ENCODE results near the gene NPC1L1. TPM values are rescaled to one million over a fixed set of nuclear protein-coding genes. Genes with fewer than 3 reads are reported as not detected.

The NPC1L1 gene
- total and polyA plus RNA-seq, 10 of the 15 experiments (the other 5 are each of a cell fraction or from before 2014, with no cell fraction given) = 0.01 to 0.90 TPM; not detected in 8

GRCh38 chr7:44576228-44576627 lies 35.1 kb upstream of the NPC1L1 start:
- 71% methylated on average over 2 of the region's 2 CpGs for WGBS (ENCODE audit: insufficient coverage, insufficient replicate concordance, low lambda C conversion rate, missing lambda C conversion rate)
- no peak for FAIRE-seq
- H3K9ac ChIP-seq (ENCODE audit: control insufficient read depth, insufficient read depth, low read length) = no peak overlapping the region
- no peaks in the 10 kb centered on the region for H3K27me3 ChIP-seq (replicated peaks in 1 of 2; ENCODE audit: control insufficient read depth in 2 of 2, insufficient read depth in 2 of 2, low read length in 1 of 2)
- no peak overlapping the region for H3K4me3 ChIP-seq
- H3K36me3 ChIP-seq (ENCODE audit: control insufficient read depth in 2 of 2, insufficient read depth in 2 of 2, low read length in 1 of 2) = peaks cover 7 to 25% of the 10 kb centered on the region in 2 experiments
- no peak for DNase-seq (ENCODE audit: low read depth, low spot score)
- no TSS peak for BruUV-seq (replicated peaks)
- no peaks in the 10 kb centered on the region for H3K9me3 ChIP-seq (replicated peaks; ENCODE audit: control insufficient read depth, insufficient read depth, low read length)
- H3K79me2 ChIP-seq (ENCODE audit: control insufficient read depth, insufficient read depth, low read length) = peaks cover 47% of the 10 kb centered on the region
- ChIA-PET SMC1A (ENCODE audit: uncharacterized antibody, unreplicated experiment) (interaction anchor here (1.2 kb wide), 1 partner anchor 560 kb away, joined by 3 read pairs; no protein-coding TSS in a partner anchor), CTCF (interaction anchor here (4.4 kb wide), 1 partner anchor 11 kb away, joined by 23 read pairs; no protein-coding TSS in a partner anchor), POLR2A (interaction anchor here (1.3 kb wide), 1 partner anchor 278 kb away, joined by 3 read pairs; no protein-coding TSS in a partner anchor), RAD21 (ENCODE audit: unreplicated experiment) (no interaction called here)
- in situ Hi-C loops (cut with MboI) = no loop called here
- H3K4me1 ChIP-seq (ENCODE audit: control insufficient read depth, insufficient read depth, low read length) = peaks cover 11% of the 10 kb centered on the region
- H2AFZ ChIP-seq (ENCODE audit: control insufficient read depth, low read depth, low read length) = no peak overlapping the region
- H3K4me2 ChIP-seq (ENCODE audit: control insufficient read depth, insufficient read depth) = no peak overlapping the region
- no peak for ATAC-seq
- intact Hi-C loops (cut with micrococcal nuclease; ENCODE audit: unreplicated experiment) = no loop called here
- H3K27ac ChIP-seq (ENCODE audit: control insufficient read depth, insufficient read depth) = no peak overlapping the region
- H4K20me1 ChIP-seq (ENCODE audit: control insufficient read depth, insufficient read depth) = no peaks in the 10 kb centered on the region; the same call in 1 of the 2 replicates
- TF ChIP-seq MTA3 (IDR thresholded peaks at IDR 0.05; ENCODE audit: borderline replicate concordance, low read length) (peak; percentile 19; the same call in 1 of the 2 replicates), ZSCAN29 (IDR thresholded peaks at IDR 0.05) (no peak), CBFB (IDR thresholded peaks at IDR 0.05; ENCODE audit: low read depth) (no peak), STAT3 (IDR thresholded peaks at IDR 0.05; ENCODE audit: low read depth, low read length) (no peak)

GRCh38 chr7:44575054-44575453 lies 33.9 kb upstream of the NPC1L1 start:
- H4K20me1 ChIP-seq (ENCODE audit: control insufficient read depth, insufficient read depth) = no peaks in the 10 kb centered on the region; the same call in 1 of the 2 replicates
- H3K36me3 ChIP-seq (ENCODE audit: control insufficient read depth in 2 of 2, insufficient read depth in 2 of 2, low read length in 1 of 2) = peaks cover 15 to 32% of the 10 kb centered on the region in 2 experiments
- ChIA-PET SMC1A (ENCODE audit: uncharacterized antibody, unreplicated experiment) (interaction anchor here (1.8 to 4.1 kb wide), 2 partner anchors 175 to 273 kb away, joined by 4 to 17 read pairs; partner anchors contain the start of gene H2AZ2), RAD21 (ENCODE audit: unreplicated experiment) (interaction anchor here (1.1 to 2.6 kb wide), 2 partner anchors 84 to 271 kb away, joined by 3 to 7 read pairs; partner anchors contain the start of gene NUDCD3), POLR2A (interaction anchor here (0.5 to 0.7 kb wide), 3 partner anchors 141 to 1757 kb away, joined by 3 to 4 read pairs (median 3); no protein-coding TSS in a partner anchor), CTCF (interaction anchor here (4.4 kb wide), 1 partner anchor 10 kb away, joined by 23 read pairs; no protein-coding TSS in a partner anchor)
- H3K4me1 ChIP-seq (ENCODE audit: control insufficient read depth, insufficient read depth, low read length) = peaks cover 11% of the 10 kb centered on the region
- no peak overlapping the region for H2AFZ ChIP-seq (ENCODE audit: control insufficient read depth, low read depth, low read length)
- no peak for ATAC-seq
- H3K4me2 ChIP-seq (ENCODE audit: control insufficient read depth, insufficient read depth) = peak overlapping the region; percentile 66
- H3K27ac ChIP-seq (ENCODE audit: control insufficient read depth, insufficient read depth) = no peak overlapping the region
- intact Hi-C loops (cut with micrococcal nuclease; ENCODE audit: unreplicated experiment) (no loop called here), in situ Hi-C loops (cut with MboI) (no loop called here)
- no peaks in the 10 kb centered on the region for H3K27me3 ChIP-seq (replicated peaks in 1 of 2; ENCODE audit: control insufficient read depth in 2 of 2, insufficient read depth in 2 of 2, low read length in 1 of 2)
- H3K9me3 ChIP-seq (replicated peaks; ENCODE audit: control insufficient read depth, insufficient read depth, low read length) = no peaks in the 10 kb centered on the region
- no peak for FAIRE-seq
- TF ChIP-seq ZNF24 (IDR thresholded peaks at IDR 0.05) = no peak
- BruUV-seq (replicated peaks) = no TSS peak
- no peak overlapping the region for H3K9ac ChIP-seq (ENCODE audit: control insufficient read depth, insufficient read depth, low read length)
- H3K79me2 ChIP-seq (ENCODE audit: control insufficient read depth, insufficient read depth, low read length) = peaks cover 38% of the 10 kb centered on the region
- H3K4me3 ChIP-seq = peak overlapping the region; percentile 94
- DNase-seq (ENCODE audit: low read depth, low spot score) = no peak
